Subcutaneous adipose tissue (tissue), 4 donors: Measurements from ENCODE around the gene OVOL1. TPM values are rescaled to one million over a fixed set of nuclear protein-coding genes. Genes with fewer than 3 reads are reported as not detected.

Source experiments
- CTCF ChIP-seq: fragments of 450-650 bp; IDR thresholded peaks from one replicate; pipeline ENCODE4 v1.5.1; 2016; ENCODE audit warnings: low read depth, mild to moderate bottlenecking, control low read depth, antibody characterized with exemption, moderate library complexity
- total RNA-seq, 4 donors: library from RNA; depleted of rRNA; stranded (reverse); fragments of >200 nt; gene quantifications; one replicate each; pipeline ENCODE4 v1.1.0, GENCODE V29; 2016

Gene OVOL1
- total RNA-seq, 4 donors from 2014 or later, result 0.34 to 0.44 TPM; not detected in 2

DNA sequence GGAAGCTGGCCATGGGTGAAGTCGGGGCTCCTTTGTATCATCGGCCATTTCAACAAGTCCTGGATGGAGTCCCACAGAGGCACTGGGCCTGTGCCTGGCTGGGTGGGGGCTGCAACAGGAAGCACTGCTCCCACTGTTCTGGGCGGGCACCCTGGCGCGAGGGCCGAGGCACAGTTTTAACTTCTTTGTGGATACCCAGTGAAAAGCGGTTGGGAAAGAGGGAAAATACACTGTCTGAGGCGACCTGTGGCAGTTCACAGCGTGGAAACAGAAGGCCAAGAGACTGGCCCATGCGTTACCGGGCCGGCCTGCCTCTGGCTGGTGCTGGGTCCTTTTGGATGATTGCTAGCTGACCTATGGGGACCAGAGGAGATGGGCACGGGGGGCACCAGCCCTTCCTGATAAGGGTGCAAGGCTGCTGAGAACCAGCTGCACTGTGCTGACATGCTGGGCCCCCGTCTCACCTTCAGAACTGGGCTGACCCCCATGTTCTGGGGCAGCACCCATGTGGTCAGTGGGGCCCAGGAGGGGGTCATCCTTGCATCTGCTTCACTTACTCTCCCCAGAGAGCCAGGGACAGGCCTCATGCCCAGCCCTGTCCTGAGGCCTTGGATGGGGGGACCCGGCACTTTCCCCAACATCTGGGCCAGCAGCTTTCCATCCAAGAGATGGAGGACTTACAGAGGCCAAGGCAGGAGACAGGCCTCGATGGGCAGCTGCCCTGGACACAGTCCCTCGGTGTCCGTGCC is 4.2 kb downstream of the OVOL1 start:
- TF ChIP-seq CTCF, result no peak

- no peak for TF ChIP-seq CTCF
These were observed 4.9 kb downstream of the OVOL1 start for GRCh38 chr11:65791719-65792213.

DNA sequence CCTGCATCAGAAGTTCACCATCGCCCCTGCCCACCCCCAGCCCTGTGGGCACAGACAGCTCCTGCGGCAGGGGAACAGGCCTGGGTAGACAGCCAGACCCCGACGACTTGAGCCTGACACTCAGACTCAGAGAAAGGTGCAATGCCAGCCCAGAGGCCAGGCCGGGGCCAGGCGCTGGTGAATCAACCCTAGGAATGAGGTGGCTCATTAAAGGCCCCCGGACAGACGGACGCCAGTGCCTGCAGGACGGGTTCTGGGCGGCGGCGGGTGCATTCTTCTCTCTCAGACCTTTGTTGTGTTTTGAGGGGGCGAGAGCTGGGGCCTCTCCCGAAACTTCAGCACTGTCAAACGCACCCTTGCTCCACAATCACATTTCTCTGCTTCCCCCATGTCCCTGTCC is 5.6 kb downstream of the OVOL1 start:
- no peak for TF ChIP-seq CTCF

DNA sequence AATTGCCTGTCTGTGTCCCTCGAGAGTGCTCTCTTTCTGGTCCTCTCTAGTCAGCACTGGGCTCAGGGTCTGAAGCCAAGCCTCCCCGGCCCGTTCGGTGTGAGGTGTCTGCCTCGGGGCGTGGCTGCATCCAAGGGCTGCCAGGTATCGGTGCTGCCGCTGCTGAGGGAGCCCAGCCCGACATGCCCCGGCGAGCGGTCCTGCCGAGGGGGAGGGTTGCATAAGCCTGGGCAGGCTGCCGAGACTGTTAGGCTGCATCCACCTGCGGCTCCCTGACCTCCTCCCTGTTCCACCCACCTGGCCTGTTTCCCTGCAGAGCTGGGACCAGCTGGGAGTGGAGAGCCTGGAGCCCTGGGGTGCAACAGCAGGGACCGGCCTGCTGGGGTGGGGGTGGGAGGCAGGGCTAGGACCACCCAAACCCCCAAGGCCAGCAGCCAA is 6.3 kb downstream of the OVOL1 start:
- TF ChIP-seq CTCF, result no peak

DNA sequence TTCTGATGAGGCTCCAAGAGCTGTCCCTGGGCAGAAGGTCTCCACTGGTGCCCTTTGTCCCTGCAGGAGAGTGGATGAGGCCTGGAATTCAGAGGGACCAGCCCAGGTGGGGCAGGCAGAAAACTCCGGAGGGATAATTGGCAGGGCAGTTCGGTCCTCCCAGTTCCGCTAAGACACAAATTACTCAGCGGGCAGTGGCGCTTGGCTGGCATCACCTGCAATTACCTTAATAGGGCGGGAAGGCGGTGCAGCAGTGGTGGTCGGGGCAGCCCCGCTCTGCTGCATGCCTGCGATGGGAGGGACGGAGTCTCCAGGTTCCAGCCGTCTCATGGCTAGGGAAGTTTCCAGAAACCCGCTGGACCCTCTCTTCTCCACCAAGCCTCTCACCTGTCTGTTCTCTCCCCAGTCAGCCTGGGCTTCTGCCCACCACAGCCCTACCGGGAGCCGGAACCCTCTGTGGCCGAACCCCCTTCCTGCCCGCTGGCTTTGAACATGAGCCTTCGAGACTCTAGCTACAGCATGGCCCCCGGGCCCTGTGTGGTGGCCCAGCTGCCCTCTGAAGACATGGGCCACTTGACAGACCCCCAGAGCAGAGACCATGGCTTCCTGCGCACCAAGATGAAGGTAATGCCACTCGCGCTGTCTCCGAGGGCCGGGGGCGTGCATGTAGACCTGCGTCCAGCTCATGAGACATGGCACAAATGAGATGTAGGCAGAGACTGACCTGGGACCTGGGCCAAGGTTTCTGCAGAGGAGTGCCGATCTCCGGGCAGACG is 7.0 kb downstream of the OVOL1 start:
- no peak for TF ChIP-seq CTCF

GRCh38 chr11:65794570-65795510 is 8.0 kb downstream of the OVOL1 start:
- TF ChIP-seq CTCF, result no peak
